GM18498 (cell line): ENCODE measurements around the gene NEDD4L.

Experiments
- ATAC-seq: cut with Tn5 transposase; IDR thresholded peaks from one replicate; pipeline ENCODE4 v1.9.1; 2021; ENCODE audit warnings: mild to moderate bottlenecking, moderate library complexity; ENCODE audit not compliant: unreplicated experiment

Gene NEDD4L

DNA sequence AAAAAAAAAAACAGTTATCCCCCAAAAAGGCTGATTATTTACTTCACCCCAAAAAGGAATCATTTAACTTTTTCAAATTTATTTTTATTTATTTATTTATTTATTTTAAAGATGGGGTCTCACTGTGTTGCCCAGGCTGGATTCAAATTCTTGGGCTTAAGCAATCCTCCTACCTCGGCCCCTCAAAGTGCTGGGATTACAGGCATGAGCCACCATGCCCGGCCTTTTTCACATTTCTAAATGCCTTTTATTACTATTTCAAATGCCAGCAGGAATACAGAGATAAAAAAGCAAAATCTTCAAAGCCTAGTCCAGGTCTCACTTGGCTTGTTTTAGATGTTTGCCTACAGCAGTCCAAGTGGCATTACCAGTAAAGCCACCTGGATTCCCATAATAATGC is 345.7 kb downstream of the NEDD4L start:
- no peak for ATAC-seq

- no peak for ATAC-seq
Observed at GRCh38 chr18:58390399-58390798, 346.4 kb downstream of the NEDD4L start.

DNA sequence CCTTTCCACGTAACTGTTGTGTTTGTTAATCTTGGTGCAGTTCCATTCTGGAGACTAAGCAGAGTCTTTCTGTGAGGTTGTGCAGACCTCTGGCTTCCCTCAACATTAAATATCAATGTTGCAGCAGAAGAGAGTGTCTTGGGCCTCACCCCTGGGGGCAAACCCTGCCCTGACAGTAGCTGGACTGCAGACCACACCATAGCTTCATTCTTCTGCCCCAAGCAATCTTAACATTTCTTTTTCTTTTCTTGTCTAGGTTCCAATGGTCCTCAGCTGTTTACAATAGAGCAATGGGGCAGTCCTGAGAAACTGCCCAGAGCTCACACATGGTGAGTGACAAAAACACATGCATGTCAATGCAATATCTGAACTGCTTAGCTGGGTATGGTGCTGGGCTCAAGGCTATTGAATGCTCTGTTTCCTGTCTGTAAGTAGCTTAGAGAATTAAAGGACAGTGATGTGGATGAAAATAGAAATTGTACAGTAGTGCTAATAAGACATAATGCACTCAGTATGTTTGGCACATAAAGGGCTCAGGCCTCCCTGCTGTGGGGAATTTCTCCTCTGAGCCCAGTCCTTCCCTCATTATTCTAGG is 347.3 kb downstream of the NEDD4L start:
- no peak for ATAC-seq

- no peak for ATAC-seq
Observed at GRCh38 chr18:58391932-58392323, 347.9 kb downstream of the NEDD4L start.

DNA sequence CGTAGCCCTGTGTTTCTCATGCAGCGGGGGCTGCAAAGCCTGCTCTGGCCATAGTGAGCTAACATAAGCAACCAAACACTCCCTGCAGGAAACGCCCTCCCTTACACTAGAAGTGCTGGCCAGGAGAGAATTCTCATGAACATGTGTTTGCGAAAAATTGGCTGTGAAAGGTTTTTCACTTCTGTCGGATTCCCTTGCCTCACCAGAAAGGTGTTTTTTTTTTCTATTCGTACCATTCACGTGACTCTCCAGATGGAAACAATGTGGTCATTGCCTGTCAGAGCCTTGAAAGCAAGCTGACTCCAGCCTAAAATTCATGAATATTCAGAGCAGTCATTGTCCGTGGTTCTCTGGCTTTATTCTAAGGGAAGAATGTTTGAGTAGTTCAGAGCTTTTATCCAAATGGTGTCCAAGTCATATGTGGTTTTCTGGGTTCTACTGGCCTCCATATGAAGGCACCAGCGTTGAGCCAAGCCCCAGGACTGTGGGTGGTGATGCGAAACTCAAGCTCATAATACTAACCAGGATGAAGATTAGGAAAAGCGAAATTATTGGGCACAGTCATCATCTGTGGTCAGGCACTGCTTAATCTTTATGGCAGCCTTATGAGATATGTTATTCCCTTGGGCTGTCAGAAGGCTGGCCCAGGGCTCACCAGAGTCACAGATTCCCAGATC is 348.4 kb downstream of the NEDD4L start:
- ATAC-seq: no peak

DNA sequence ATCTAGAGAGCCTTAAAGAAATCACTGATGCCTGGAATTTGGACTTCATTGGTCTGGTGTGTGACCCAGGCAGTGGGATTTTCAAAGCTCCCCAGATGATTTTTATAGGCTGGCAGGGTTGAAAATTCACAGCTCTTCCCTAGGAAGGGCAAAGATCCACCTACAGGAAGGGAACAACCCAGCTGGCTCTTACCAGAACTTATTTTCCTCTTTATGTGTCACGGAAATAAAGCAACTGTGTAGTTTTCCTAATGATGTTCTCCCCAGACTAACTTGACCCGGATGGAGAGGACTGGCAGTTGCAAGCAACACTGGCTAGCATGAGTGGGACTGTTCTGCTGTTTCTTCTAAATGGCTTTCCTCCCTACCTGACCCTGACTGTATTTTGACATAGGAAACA is 349.3 kb downstream of the NEDD4L start:
- no peak for ATAC-seq

- no peak for ATAC-seq
Observed at GRCh38 chr18:58394046-58394445, 350.0 kb downstream of the NEDD4L start.

DNA sequence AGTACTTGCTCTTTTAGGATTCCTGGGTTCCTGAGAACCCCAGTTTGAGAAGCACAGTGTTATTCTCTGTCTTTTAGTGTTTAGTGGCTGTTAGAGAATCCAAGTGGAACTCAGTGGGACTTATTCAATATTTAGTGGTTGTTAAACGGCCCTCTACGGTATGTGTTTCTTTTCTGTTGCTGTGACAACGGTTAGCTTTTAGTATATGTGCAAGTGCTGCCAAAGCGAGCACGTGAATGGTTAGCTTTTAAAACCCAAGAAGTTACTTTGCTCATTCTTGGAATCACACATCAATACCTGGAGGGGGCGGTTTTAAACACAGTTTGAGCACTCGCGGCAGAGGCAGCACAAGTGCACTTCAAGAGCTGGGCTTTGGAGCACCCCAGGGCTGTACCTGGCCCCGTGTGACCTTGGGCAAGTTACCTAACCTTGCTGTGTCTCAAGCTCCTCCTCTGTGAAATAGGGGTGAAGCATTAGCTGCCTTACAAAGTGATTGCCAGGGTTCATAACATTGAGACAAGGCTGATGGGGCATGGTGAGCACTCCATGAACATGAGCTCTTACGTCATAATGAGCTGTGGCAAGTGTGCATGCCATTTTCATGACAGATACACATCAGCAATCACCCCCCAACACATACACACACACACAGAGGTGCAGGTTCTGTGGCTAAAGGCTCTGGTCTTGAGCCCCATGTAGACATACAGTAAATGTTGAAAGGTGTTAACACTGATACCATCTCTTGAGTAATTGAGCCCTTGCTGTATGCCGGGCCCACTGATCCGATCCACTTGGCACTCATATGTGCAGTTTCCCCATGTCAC is 350.8 kb downstream of the NEDD4L start:
- no peak for ATAC-seq

GRCh38 chr18:58396144-58396543 is 352.1 kb downstream of the NEDD4L start:
- ATAC-seq: no peak

- no peak for ATAC-seq
Observed at GRCh38 chr18:58396966-58397365, 352.9 kb downstream of the NEDD4L start.

GRCh38 chr18:58397385-58398132 is 353.5 kb downstream of the NEDD4L start:
- no peak for ATAC-seq

- ATAC-seq: no peak
Observed at GRCh38 chr18:58398648-58399398, 354.8 kb downstream of the NEDD4L start.

DNA sequence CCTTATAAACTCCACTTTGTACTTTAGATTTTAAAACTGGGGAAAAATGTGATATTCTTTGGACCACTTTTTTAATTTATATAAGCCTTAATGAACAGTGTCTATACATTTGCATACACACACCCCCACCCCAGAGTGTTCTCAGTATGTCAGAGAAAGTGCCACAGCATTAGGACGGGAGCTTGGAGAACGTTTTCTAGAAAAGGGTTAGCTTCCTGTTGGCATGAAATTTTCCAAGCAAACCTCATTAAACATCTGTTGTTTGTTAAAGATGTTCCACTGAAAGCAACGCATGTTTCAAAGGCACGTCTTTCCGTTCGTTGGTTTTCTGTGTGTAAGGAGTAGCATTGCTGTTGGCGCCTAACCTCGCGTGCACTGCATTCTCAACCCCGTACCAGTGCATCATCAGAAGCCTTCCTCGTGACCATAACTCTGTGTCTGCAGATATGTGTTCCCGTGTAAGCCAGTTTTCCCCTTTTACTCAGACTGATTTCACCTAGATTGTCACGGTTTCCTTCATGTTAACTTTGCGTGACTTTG is 356.4 kb downstream of the NEDD4L start:
- ATAC-seq: no peak

DNA sequence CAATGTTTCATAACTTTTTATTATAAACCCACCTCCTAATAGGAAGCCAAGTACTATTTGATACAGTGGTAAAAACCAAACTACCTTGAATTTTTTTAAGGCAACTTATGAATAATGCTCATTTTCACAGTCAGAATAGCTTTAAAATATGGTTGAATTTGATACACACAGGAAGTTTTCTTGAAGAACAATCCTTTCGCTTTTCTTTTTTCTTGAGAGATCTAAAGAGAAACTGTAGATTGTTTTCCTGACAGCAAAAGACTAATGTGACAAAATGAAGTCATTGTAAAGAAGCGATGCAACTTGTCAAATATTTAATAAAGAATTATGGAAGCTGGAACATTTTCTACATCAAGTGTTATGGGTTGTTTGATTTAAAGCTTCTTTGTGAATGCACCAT is 357.2 kb downstream of the NEDD4L start:
- no peak for ATAC-seq

DNA sequence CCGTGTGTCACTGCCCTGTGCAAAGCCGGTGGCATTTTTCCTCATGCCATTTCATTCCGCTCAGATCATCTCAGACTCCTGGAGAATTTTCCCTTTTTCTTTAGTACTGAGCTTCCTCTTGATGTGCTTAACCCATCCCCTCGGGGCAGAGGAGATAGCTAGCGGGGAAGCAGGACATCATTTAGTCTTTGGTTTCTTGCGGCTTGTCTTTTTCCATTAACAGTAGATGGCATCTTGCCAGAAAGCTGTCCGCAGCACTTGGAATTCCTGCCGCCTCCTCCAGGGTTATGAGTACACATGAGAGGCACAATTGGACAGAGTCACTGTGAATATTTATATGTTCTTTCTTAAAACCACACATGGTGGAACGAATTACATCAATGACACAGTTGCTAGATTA is 358.2 kb downstream of the NEDD4L start:
- no peak for ATAC-seq

GRCh38 chr18:58402951-58403702 is 359.1 kb downstream of the NEDD4L start:
- no peak for ATAC-seq

DNA sequence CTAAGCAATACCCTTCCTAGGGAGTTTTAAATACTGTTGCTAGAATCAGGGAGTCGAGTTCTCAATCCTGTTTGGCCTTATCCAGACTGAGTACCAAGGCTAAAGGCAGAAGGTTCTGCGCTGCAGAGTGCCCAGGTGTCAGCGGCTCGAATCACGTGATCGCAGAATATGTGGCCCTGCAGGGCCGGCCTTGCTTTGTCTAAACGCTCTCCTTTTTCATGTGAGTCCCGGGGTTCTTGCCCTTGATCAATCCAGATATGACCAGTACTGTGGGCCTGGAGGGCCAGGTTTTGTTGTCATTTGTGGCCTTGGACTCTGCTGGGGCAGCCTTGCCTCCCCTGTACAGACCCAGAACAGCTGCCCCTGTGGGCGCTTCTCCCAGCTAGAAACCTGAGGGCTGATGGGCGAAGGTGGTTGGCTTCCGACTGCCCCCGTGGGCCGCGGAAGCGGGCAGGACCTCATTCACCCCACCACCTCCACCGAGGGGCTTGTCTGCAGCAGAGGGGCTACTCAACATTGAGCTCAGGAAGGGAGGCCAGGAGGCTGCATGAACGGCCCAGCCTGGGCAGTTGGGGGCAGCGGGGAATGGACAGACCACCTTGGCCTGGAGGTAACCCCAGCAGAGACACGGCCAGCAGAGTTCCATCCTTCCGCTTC is 359.9 kb downstream of the NEDD4L start:
- no peak for ATAC-seq

GRCh38 chr18:58405107-58405898 is 361.3 kb downstream of the NEDD4L start:
- no peak for ATAC-seq
